GM23338 (cell line): ENCODE data around the gene NFYA. TPM values are rescaled to one million over a fixed set of nuclear protein-coding genes. Genes with fewer than 3 reads are reported as not detected.

Experiments
- ATAC-seq: fragments of 200-7000 bp; cut with Tn5 transposase; 3 replicates; pipeline ENCODE4 v1.9.1; 2020
- DNase-seq: peaks from one replicate; pipeline ENCODE4 v3.0.0-alpha.2; 2015; ENCODE audit warnings: low spot score
- H2AFZ ChIP-seq: fragments of 200-600 bp; sonication (generic); 2 replicates; pipeline ENCODE4 v1.8.0; 2016; ENCODE audit warnings: antibody characterized with exemption, mild to moderate bottlenecking, moderate library complexity
- H3F3A ChIP-seq: fragments of 200-600 bp; sonication (generic); replicated peaks from 2 replicates; pipeline ENCODE4 v1.8.0; 2017; ENCODE audit warnings: antibody characterized with exemption, mixed run types, low read depth
- H3K27ac ChIP-seq: fragments of 200-600 bp; sonication (generic); 2 replicates; pipeline ENCODE4 v1.6.1; 2016; ENCODE audit warnings: low read depth
- H3K27me3 ChIP-seq: fragments of 200-600 bp; sonication (generic); 2 replicates; pipeline ENCODE4 v1.8.0; 2016; ENCODE audit warnings: mild to moderate bottlenecking, mixed run types, moderate library complexity; ENCODE audit not compliant: insufficient read depth
- H3K36me3 ChIP-seq: fragments of 200-600 bp; sonication (generic); 2 replicates; pipeline ENCODE4 v1.8.0; 2016; ENCODE audit warnings: mild to moderate bottlenecking; ENCODE audit not compliant: insufficient read depth
- H3K4me1 ChIP-seq: fragments of 200-600 bp; sonication (generic); 2 replicates; pipeline ENCODE4 v1.8.0; 2016; ENCODE audit warnings: mild to moderate bottlenecking, moderate library complexity; ENCODE audit not compliant: insufficient read depth
- H3K4me2 ChIP-seq: fragments of 200-600 bp; sonication (generic); 2 replicates; pipeline ENCODE4 v1.7.1; 2017; ENCODE audit warnings: mixed run types
- H3K4me3 ChIP-seq: fragments of 200-600 bp; sonication (generic); 2 replicates; pipeline ENCODE4 v1.6.1; 2016; ENCODE audit warnings: mixed run types
- H3K79me2 ChIP-seq: fragments of 200-600 bp; sonication (generic); replicated peaks from 2 replicates; pipeline ENCODE4 v1.8.0; 2017; ENCODE audit warnings: mild to moderate bottlenecking; ENCODE audit not compliant: insufficient read depth
- H3K9me2 ChIP-seq: fragments of 200-600 bp; sonication (generic); 2 replicates; pipeline ENCODE4 v1.8.0; 2017; ENCODE audit not compliant: insufficient read depth
- H4K20me1 ChIP-seq: fragments of 200-600 bp; sonication (generic); replicated peaks from 2 replicates; pipeline ENCODE4 v1.8.0; 2017; ENCODE audit warnings: mild to moderate bottlenecking; ENCODE audit not compliant: insufficient read depth
- H3K27ac Mint-ChIP-seq: 2 replicates; pipeline ENCODE4 v1.8.0; 2020; ENCODE audit warnings: inconsistent platforms, mild to moderate bottlenecking, moderate library complexity, mixed read lengths
- H3K27me3 Mint-ChIP-seq: 3 replicates; pipeline ENCODE4 v1.8.0; 2022; ENCODE audit warnings: low read depth, mild to moderate bottlenecking, moderate library complexity, mixed read lengths, inconsistent platforms; ENCODE audit not compliant: insufficient read depth, poor library complexity
- H3K36me3 Mint-ChIP-seq: 3 replicates; pipeline ENCODE4 v1.8.0; 2021; ENCODE audit warnings: low read depth, mild to moderate bottlenecking, inconsistent platforms, moderate library complexity, mixed read lengths
- H3K4me1 Mint-ChIP-seq: 3 replicates; pipeline ENCODE4 v1.8.0; 2020; ENCODE audit warnings: mild to moderate bottlenecking, inconsistent platforms, mixed read lengths
- H3K4me3 Mint-ChIP-seq: 3 replicates; pipeline ENCODE4 v1.8.0; 2021; ENCODE audit warnings: moderate library complexity, mild to moderate bottlenecking, inconsistent platforms, mixed read lengths
- H3K9me3 Mint-ChIP-seq: 3 replicates; pipeline ENCODE4 v1.8.0; 2020; ENCODE audit warnings: moderate library complexity, mild to moderate bottlenecking, inconsistent platforms, mixed read lengths
- CREB1 ChIP-seq: fragments of 250-450 bp; sonication (Bioruptor Pico); IDR thresholded peaks from 2 replicates; pipeline ENCODE4 v1.5.0; 2020; ENCODE audit warnings: low read depth, mild to moderate bottlenecking, moderate library complexity
- EZH2 ChIP-seq: fragments of 200-600 bp; sonication (generic); IDR thresholded peaks from one replicate; pipeline ENCODE4 v1.8.0; 2017; ENCODE audit warnings: antibody characterized with exemption, mild to moderate bottlenecking, low read depth; ENCODE audit not compliant: unreplicated experiment
- EZH2phosphoT487 ChIP-seq: fragments of 200-600 bp; sonication (generic); IDR thresholded peaks from one replicate; pipeline ENCODE4 v1.8.1; 2018; ENCODE audit warnings: antibody characterized with exemption; ENCODE audit not compliant: unreplicated experiment
- JUNB ChIP-seq: IDR thresholded peaks from one replicate; pipeline ENCODE4 v1.6.1; 2016; ENCODE audit warnings: antibody characterized with exemption; ENCODE audit not compliant: unreplicated experiment
- NANOG ChIP-seq: IDR thresholded peaks from 2 replicates; pipeline ENCODE4 v1.6.1; 2016; ENCODE audit warnings: antibody characterized with exemption, borderline replicate concordance
- POLR2AphosphoS5 ChIP-seq: IDR thresholded peaks from 2 replicates; pipeline ENCODE4 v1.6.1; 2016; ENCODE audit warnings: antibody characterized with exemption, low read depth
- STAT1 ChIP-seq: IDR thresholded peaks from one replicate; pipeline ENCODE4 v1.6.1; 2016; ENCODE audit warnings: antibody characterized with exemption; ENCODE audit not compliant: unreplicated experiment
- ZNF114 ChIP-seq: fragments of 250-450 bp; sonication (Bioruptor Pico); IDR thresholded peaks from 2 replicates; pipeline ENCODE4 v1.5.0; 2020; ENCODE audit warnings: mild to moderate bottlenecking, moderate library complexity
- ZNF331 ChIP-seq: fragments of 250-450 bp; sonication (Bioruptor Pico); IDR thresholded peaks from 2 replicates; pipeline ENCODE4 v1.5.0; 2020; ENCODE audit warnings: low read depth, mild to moderate bottlenecking, moderate library complexity
- polyA plus RNA-seq: library from polyadenylated mRNA; unstranded; fragments of >200 nt; fragmentation: Nextera tagmentation; extraction: Ambion mirVana; gene quantifications from 2 replicates; pipeline ENCODE4 v1.2.1, GENCODE V29; 2016
- total RNA-seq: library from RNA; depleted of rRNA; stranded (reverse); fragments of >200 nt; shearing (Covaris generic); gene quantifications from 2 replicates; pipeline ENCODE4 v1.2.3, GENCODE V29; 2014
- TF ChIP-seq, protein P1 (sequence below): IDR thresholded peaks from one replicate; pipeline ENCODE4 v1.6.1; 2018; ENCODE audit warnings: antibody characterized with exemption; ENCODE audit not compliant: unreplicated experiment
- TF ChIP-seq, protein P2 (sequence below), 2 experiments: fragments of 200-600 bp in 1 of 2; sonication (generic) in 1 of 2; conservative IDR thresholded peaks; 2 replicates each; pipeline versions ENCODE4 v1.5.1 to v1.6.1; 2016 to 2017; ENCODE audit warnings: antibody characterized with exemption in 2 of 2, low read depth in 2 of 2, mild to moderate bottlenecking in 2 of 2, moderate library complexity in 1 of 2

NFYA gene
- total and polyA plus RNA-seq, 2 experiments from 2014 or later, result 10.8 to 39.1 TPM

- H3F3A ChIP-seq, result no peaks in the 10 kb centered on the region; the same call in 1 of the 2 replicates
- no peak overlapping the region for H2AFZ ChIP-seq
- no peaks in the 10 kb centered on the region for H3K9me2 ChIP-seq
- H3K79me2 ChIP-seq, result peaks cover 99% of the 10 kb centered on the region
- no peak overlapping the region for H3K4me2 ChIP-seq
- H3K4me3 Mint-ChIP-seq, result no peak overlapping the region
- peaks cover 22% of the 10 kb centered on the region for H3K4me1 Mint-ChIP-seq
- ATAC-seq, result no peak
- peaks cover 33% of the 10 kb centered on the region for H3K36me3 Mint-ChIP-seq
- H3K4me3 ChIP-seq, result no peak overlapping the region
- peaks cover 31% of the 10 kb centered on the region; the same call in 1 of the 2 replicates for H3K36me3 ChIP-seq
- H3K27me3 Mint-ChIP-seq, result peaks cover 4% of the 10 kb centered on the region
- TF ChIP-seq STAT1 (no peak), EZH2 (no peak), NANOG (no peak)
- TF ChIP-seq, protein P1, sequence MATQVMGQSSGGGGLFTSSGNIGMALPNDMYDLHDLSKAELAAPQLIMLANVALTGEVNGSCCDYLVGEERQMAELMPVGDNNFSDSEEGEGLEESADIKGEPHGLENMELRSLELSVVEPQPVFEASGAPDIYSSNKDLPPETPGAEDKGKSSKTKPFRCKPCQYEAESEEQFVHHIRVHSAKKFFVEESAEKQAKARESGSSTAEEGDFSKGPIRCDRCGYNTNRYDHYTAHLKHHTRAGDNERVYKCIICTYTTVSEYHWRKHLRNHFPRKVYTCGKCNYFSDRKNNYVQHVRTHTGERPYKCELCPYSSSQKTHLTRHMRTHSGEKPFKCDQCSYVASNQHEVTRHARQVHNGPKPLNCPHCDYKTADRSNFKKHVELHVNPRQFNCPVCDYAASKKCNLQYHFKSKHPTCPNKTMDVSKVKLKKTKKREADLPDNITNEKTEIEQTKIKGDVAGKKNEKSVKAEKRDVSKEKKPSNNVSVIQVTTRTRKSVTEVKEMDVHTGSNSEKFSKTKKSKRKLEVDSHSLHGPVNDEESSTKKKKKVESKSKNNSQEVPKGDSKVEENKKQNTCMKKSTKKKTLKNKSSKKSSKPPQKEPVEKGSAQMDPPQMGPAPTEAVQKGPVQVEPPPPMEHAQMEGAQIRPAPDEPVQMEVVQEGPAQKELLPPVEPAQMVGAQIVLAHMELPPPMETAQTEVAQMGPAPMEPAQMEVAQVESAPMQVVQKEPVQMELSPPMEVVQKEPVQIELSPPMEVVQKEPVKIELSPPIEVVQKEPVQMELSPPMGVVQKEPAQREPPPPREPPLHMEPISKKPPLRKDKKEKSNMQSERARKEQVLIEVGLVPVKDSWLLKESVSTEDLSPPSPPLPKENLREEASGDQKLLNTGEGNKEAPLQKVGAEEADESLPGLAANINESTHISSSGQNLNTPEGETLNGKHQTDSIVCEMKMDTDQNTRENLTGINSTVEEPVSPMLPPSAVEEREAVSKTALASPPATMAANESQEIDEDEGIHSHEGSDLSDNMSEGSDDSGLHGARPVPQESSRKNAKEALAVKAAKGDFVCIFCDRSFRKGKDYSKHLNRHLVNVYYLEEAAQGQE, result no peak
- no peak overlapping the region for H3K27ac Mint-ChIP-seq
- peaks cover 23% of the 10 kb centered on the region for H3K4me1 ChIP-seq
- no peak for DNase-seq
- H4K20me1 ChIP-seq, result peaks cover 41% of the 10 kb centered on the region
- H3K27me3 ChIP-seq, result no peaks in the 10 kb centered on the region
- H3K27ac ChIP-seq, result no peak overlapping the region
- H3K9me3 Mint-ChIP-seq, result no peaks in the 10 kb centered on the region; the same call in 2 of the 3 replicates
These were observed 5.3 kb downstream of the NFYA start for GRCh38 chr6:41078101-41078500.

GRCh38 chr6:41079080-41079479, 6.3 kb downstream of the NFYA start:
- Mint-ChIP-seq H3K4me3 (no peak overlapping the region), H3K27me3 (no peaks in the 10 kb centered on the region), H3K9me3 (no peaks in the 10 kb centered on the region; the same call in 2 of the 3 replicates), H3K36me3 (peaks cover 38% of the 10 kb centered on the region), H3K4me1 (peaks cover 22% of the 10 kb centered on the region), H3K27ac (no peak overlapping the region)
- ATAC-seq (no peak), DNase-seq (no peak)
- Histone ChIP-seq H2AFZ (no peak overlapping the region), H3K27me3 (no peaks in the 10 kb centered on the region), H3K36me3 (peaks cover 40% of the 10 kb centered on the region), H3K4me3 (no peak overlapping the region), H3K4me2 (no peak overlapping the region), H3F3A (no peaks in the 10 kb centered on the region; the same call in 1 of the 2 replicates), H3K27ac (no peak overlapping the region), H4K20me1 (peaks cover 47% of the 10 kb centered on the region), H3K79me2 (peaks cover 100% of the 10 kb centered on the region), H3K9me2 (no peaks in the 10 kb centered on the region), H3K4me1 (peaks cover 23% of the 10 kb centered on the region)
- no peak for TF ChIP-seq NANOG
- TF ChIP-seq EZH2, result no peak
- TF ChIP-seq, protein P2, sequence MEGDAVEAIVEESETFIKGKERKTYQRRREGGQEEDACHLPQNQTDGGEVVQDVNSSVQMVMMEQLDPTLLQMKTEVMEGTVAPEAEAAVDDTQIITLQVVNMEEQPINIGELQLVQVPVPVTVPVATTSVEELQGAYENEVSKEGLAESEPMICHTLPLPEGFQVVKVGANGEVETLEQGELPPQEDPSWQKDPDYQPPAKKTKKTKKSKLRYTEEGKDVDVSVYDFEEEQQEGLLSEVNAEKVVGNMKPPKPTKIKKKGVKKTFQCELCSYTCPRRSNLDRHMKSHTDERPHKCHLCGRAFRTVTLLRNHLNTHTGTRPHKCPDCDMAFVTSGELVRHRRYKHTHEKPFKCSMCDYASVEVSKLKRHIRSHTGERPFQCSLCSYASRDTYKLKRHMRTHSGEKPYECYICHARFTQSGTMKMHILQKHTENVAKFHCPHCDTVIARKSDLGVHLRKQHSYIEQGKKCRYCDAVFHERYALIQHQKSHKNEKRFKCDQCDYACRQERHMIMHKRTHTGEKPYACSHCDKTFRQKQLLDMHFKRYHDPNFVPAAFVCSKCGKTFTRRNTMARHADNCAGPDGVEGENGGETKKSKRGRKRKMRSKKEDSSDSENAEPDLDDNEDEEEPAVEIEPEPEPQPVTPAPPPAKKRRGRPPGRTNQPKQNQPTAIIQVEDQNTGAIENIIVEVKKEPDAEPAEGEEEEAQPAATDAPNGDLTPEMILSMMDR (conservative IDR thresholded peaks at IDR 0.05; ENCODE audit: low read depth in 2 of 2), result no peak
- TF ChIP-seq EZH2phosphoT487, result no peak
- TF ChIP-seq ZNF331, result no peak
- TF ChIP-seq JUNB, result no peak
- TF ChIP-seq STAT1, result no peak
- TF ChIP-seq CREB1 (CRISPR knock-in tag), result no peak
- TF ChIP-seq POLR2AphosphoS5, result no peak
- TF ChIP-seq ZNF114 (CRISPR knock-in tag), result no peak
